Measurements from ENCODE around the gene NUP37.
"Not testable (repeated sequence)": the region's sequence is repeated elsewhere in the genome, so short reads cannot be mapped to it uniquely, and the experiment has no call there.

Gene NUP37

GRCh38 chr12:102096855-102097254 is 23.1 kb downstream of the NUP37 start:
- in situ Hi-C loops (cut with HindIII; ENCODE audit: low pct_ligation_motif_present, low pct_unique_long_range_greater_than_20kb, low sequenced_read_pairs), result no loop called here
- DNase-seq, result no peak

GRCh38 chr12:102095677-102096263 is 24.1 kb downstream of the NUP37 start:
- peak; percentile 60 for DNase-seq
- in situ Hi-C loops (cut with HindIII; ENCODE audit: low pct_ligation_motif_present, low pct_unique_long_range_greater_than_20kb, low sequenced_read_pairs), result no loop called here

GRCh38 chr12:102093319-102093718 is 26.6 kb downstream of the NUP37 start:
- DNase-seq, result no peak
- in situ Hi-C loops (cut with HindIII; ENCODE audit: low pct_ligation_motif_present, low pct_unique_long_range_greater_than_20kb, low sequenced_read_pairs), result no loop called here

- in situ Hi-C loops (cut with HindIII; ENCODE audit: low pct_ligation_motif_present, low pct_unique_long_range_greater_than_20kb, low sequenced_read_pairs); DNase-seq: not testable (repeated sequence)
Observed at GRCh38 chr12:102089228-102089835, 30.6 kb downstream of the NUP37 start.

- in situ Hi-C loops (cut with HindIII; ENCODE audit: low pct_ligation_motif_present, low pct_unique_long_range_greater_than_20kb, low sequenced_read_pairs), result no loop called here
- no peak for DNase-seq
Observed at GRCh38 chr12:102080842-102081241, 39.1 kb downstream of the NUP37 start.

GRCh38 chr12:102072092-102072491 is 47.8 kb downstream of the NUP37 start:
- DNase-seq; in situ Hi-C loops (cut with HindIII; ENCODE audit: low pct_ligation_motif_present, low pct_unique_long_range_greater_than_20kb, low sequenced_read_pairs): not testable (repeated sequence)

GRCh38 chr12:102069707-102070106 is 50.2 kb downstream of the NUP37 start:
- in situ Hi-C loops (cut with HindIII; ENCODE audit: low pct_ligation_motif_present, low pct_unique_long_range_greater_than_20kb, low sequenced_read_pairs), result no loop called here
- DNase-seq, result no peak

GRCh38 chr12:102067574-102068258 is 52.2 kb downstream of the NUP37 start:
- DNase-seq, result no peak
- in situ Hi-C loops (cut with HindIII; ENCODE audit: low pct_ligation_motif_present, low pct_unique_long_range_greater_than_20kb, low sequenced_read_pairs), result no loop called here

- in situ Hi-C loops (cut with HindIII; ENCODE audit: low pct_ligation_motif_present, low pct_unique_long_range_greater_than_20kb, low sequenced_read_pairs), result no loop called here
- no peak for DNase-seq
Observed at GRCh38 chr12:102064476-102064875, 55.4 kb downstream of the NUP37 start.

GRCh38 chr12:102063069-102063468 is 56.8 kb downstream of the NUP37 start:
- in situ Hi-C loops (cut with HindIII; ENCODE audit: low pct_ligation_motif_present, low pct_unique_long_range_greater_than_20kb, low sequenced_read_pairs), result no loop called here
- peak; percentile 23 for DNase-seq

GRCh38 chr12:102062419-102062806 is 57.5 kb downstream of the NUP37 start:
- DNase-seq, result no peak
- in situ Hi-C loops (cut with HindIII; ENCODE audit: low pct_ligation_motif_present, low pct_unique_long_range_greater_than_20kb, low sequenced_read_pairs), result no loop called here

- in situ Hi-C loops (cut with HindIII; ENCODE audit: low pct_ligation_motif_present, low pct_unique_long_range_greater_than_20kb, low sequenced_read_pairs), result no loop called here
- peak; percentile 98 for DNase-seq
Observed at GRCh38 chr12:102061560-102062418, 58.1 kb downstream of the NUP37 start, which contains the start of gene WASHC3. WASHC3 (minus strand) TSS chr12:102061991; CDS start chr12:102061962, 29 bp downstream.

GRCh38 chr12:102061096-102061559 is 58.8 kb downstream of the NUP37 start:
- in situ Hi-C loops (cut with HindIII; ENCODE audit: low pct_ligation_motif_present, low pct_unique_long_range_greater_than_20kb, low sequenced_read_pairs), result no loop called here
- no peak for DNase-seq

- in situ Hi-C loops (cut with HindIII; ENCODE audit: low pct_ligation_motif_present, low pct_unique_long_range_greater_than_20kb, low sequenced_read_pairs), result no loop called here
- no peak for DNase-seq
Observed at GRCh38 chr12:102059343-102059742, 60.6 kb downstream of the NUP37 start.

GRCh38 chr12:102054345-102054744 is 65.6 kb downstream of the NUP37 start:
- no peak for DNase-seq
- in situ Hi-C loops (cut with HindIII; ENCODE audit: low pct_ligation_motif_present, low pct_unique_long_range_greater_than_20kb, low sequenced_read_pairs), result no loop called here

GRCh38 chr12:102053062-102053349 is 66.9 kb downstream of the NUP37 start:
- in situ Hi-C loops (cut with HindIII; ENCODE audit: low pct_ligation_motif_present, low pct_unique_long_range_greater_than_20kb, low sequenced_read_pairs), result no loop called here

GRCh38 chr12:102052192-102053061 is 67.5 kb downstream of the NUP37 start:
- in situ Hi-C loops (cut with HindIII; ENCODE audit: low pct_ligation_motif_present, low pct_unique_long_range_greater_than_20kb, low sequenced_read_pairs), result no loop called here
- no peak for DNase-seq

More at GRCh38 chr12:102053062-102053349, 66.9 kb downstream of the NUP37 start:
- DNase-seq, result no peak

GRCh38 chr12:102051431-102051965 is 68.4 kb downstream of the NUP37 start:
- in situ Hi-C loops (cut with HindIII; ENCODE audit: low pct_ligation_motif_present, low pct_unique_long_range_greater_than_20kb, low sequenced_read_pairs), result no loop called here
- no peak for DNase-seq

All from ACHN (cell line).